HCT116 (cell line): ENCODE measurements around the gene FKBP7. TPM values are rescaled to one million over a fixed set of nuclear protein-coding genes. Genes with fewer than 3 reads are reported as not detected.

Source experiments
- ATAC-seq: fragments of 200-7000 bp; cut with Tn5 transposase; 2 replicates; pipeline ENCODE4 v1.9.1; 2020; ENCODE audit warnings: mild to moderate bottlenecking, moderate library complexity
- BruUV-seq: library from RNA; stranded (reverse); fragments of 400-500 nt; replicated peaks from 2 replicates; lab custom pipeline; 2021; lab: Mats Ljungman, UMichigan
- CTCF ChIA-PET: fragments of 300-600 bp; sonication (Branson Sonifier 250); formaldehyde crosslinking; loops from one replicate; lab custom pipeline; 2021; ENCODE audit warnings: antibody characterized with exemption; lab: Charles Lee
- POLR2A ChIA-PET: fragments of 300-600, 350-600 bp; sonication (Branson Sonifier 250); formaldehyde crosslinking; loops from one replicate; lab custom pipeline; 2021; ENCODE audit warnings: antibody characterized with exemption; lab: Charles Lee
- RAD21 ChIA-PET, 2 experiments: fragments of 300-600 bp; sonication (Branson Sonifier 250); formaldehyde crosslinking; loops; one replicate each; lab custom pipeline; 2023; ENCODE audit warnings: low total read pairs in 2 of 2; ENCODE audit not compliant: uncharacterized antibody in 2 of 2, unreplicated experiment in 2 of 2, low non-redundant PET in 1 of 2; lab: Charles Lee
- DNase-seq: peaks from one replicate; pipeline ENCODE4 v3.0.0-alpha.2; 2010; ENCODE audit warnings: low read depth, low spot score
- H2AFZ ChIP-seq: fragments of 200-600 bp; shearing (Covaris generic), sonication (generic); 2 replicates; pipeline ENCODE4 v1.6.1; 2017; ENCODE audit warnings: low read depth, mixed run types, mixed read lengths, antibody characterized with exemption, low read length; ENCODE audit not compliant: poor library complexity, severe bottlenecking
- H3K27ac ChIP-seq: 2 replicates; pipeline ENCODE4 v1.5.1; 2012; ENCODE audit warnings: low read depth, low read length
- H3K27me3 ChIP-seq: fragments of 200-600 bp; sonication (generic); 2 replicates; pipeline ENCODE4 v1.6.1; 2016; ENCODE audit warnings: mixed run types, low read length, mixed read lengths; ENCODE audit not compliant: insufficient read depth
- H3K36me3 ChIP-seq, 2 experiments: fragments of 200-500 bp in 1 of 2; fragments of 200-600 bp in 1 of 2; sonication (Bioruptor generic) in 1 of 2; sonication (generic) in 1 of 2; 2 replicates each; pipeline versions ENCODE4 v1.5.1 to v1.6.1; 2014 to 2016; ENCODE audit warnings: low read length in 2 of 2, inconsistent platforms in 1 of 2, mixed read lengths in 1 of 2, mixed run types in 1 of 2; ENCODE audit not compliant: insufficient read depth in 2 of 2, control insufficient read depth in 1 of 2
- H3K4me1 ChIP-seq, 2 experiments: fragments of 200-600 bp in 1 of 2; sonication (generic) in 1 of 2; 2 replicates each; pipeline versions ENCODE4 v1.5.1 to v1.6.1; 2012 to 2017; ENCODE audit warnings: low read length in 2 of 2, inconsistent platforms in 1 of 2, mild to moderate bottlenecking in 1 of 2, mixed read lengths in 1 of 2, mixed run types in 1 of 2, moderate library complexity in 1 of 2; ENCODE audit not compliant: insufficient read depth in 2 of 2, control insufficient read depth in 1 of 2
- H3K4me2 ChIP-seq: fragments of 200-600 bp; sonication (generic); 2 replicates; pipeline ENCODE4 v1.6.1; 2017; ENCODE audit warnings: mixed run types, low read length, mixed read lengths
- H3K4me3 ChIP-seq, 2 experiments: fragments of 200-600 bp in 1 of 2; sonication (generic) in 1 of 2; replicated peaks in 1 of 2; 2 replicates each; pipeline ENCODE4 v1.5.1; 2011 to 2016; ENCODE audit warnings: low read length in 2 of 2, control low read depth in 1 of 2, low read depth in 1 of 2, mild to moderate bottlenecking in 1 of 2, mixed read lengths in 1 of 2, mixed run types in 1 of 2
- H3K79me2 ChIP-seq: fragments of 200-600 bp; sonication (generic); 2 replicates; pipeline ENCODE4 v1.6.1; 2017; ENCODE audit warnings: mild to moderate bottlenecking, mixed run types, low read length, moderate library complexity, mixed read lengths; ENCODE audit not compliant: insufficient read depth
- H3K9ac ChIP-seq: fragments of 200-600 bp; sonication (generic); 2 replicates; pipeline ENCODE4 v1.6.1; 2016; ENCODE audit warnings: low read length, mixed read lengths
- H3K9me2 ChIP-seq: fragments of 200-600 bp; sonication (generic), shearing (Covaris generic); 2 replicates; pipeline ENCODE4 v1.6.1; 2017; ENCODE audit warnings: mixed run types, mild to moderate bottlenecking, moderate library complexity; ENCODE audit not compliant: insufficient read depth
- H3K9me3 ChIP-seq, 2 experiments: fragments of 200-500 bp in 1 of 2; fragments of 200-600 bp in 1 of 2; sonication (Bioruptor generic) in 1 of 2; sonication (generic) in 1 of 2; 2 replicates each; pipeline ENCODE4 v1.6.1; 2014 to 2017; ENCODE audit warnings: low read length in 2 of 2, mixed read lengths in 2 of 2, inconsistent platforms in 1 of 2, low read depth in 1 of 2, mild to moderate bottlenecking in 1 of 2, mixed run types in 1 of 2, moderate library complexity in 1 of 2; ENCODE audit not compliant: control insufficient read depth in 1 of 2, insufficient read depth in 1 of 2
- H4K20me1 ChIP-seq: fragments of 200-600 bp; sonication (generic), shearing (Covaris generic); 2 replicates; pipeline ENCODE4 v1.6.1; 2017; ENCODE audit warnings: mixed run types, mild to moderate bottlenecking, moderate library complexity; ENCODE audit not compliant: insufficient read depth
- CEBPB ChIP-seq: IDR thresholded peaks from 2 replicates; pipeline ENCODE4 v1.6.1; 2012; ENCODE audit warnings: low read depth
- EGR1 ChIP-seq: IDR thresholded peaks from 2 replicates; pipeline ENCODE4 v1.6.1; 2012; ENCODE audit warnings: low read depth
- ELF1 ChIP-seq: IDR thresholded peaks from 2 replicates; pipeline ENCODE4 v1.6.1; 2012; ENCODE audit warnings: low read depth, borderline replicate concordance
- EZH2 ChIP-seq: fragments of 200-600 bp; sonication (generic); IDR thresholded peaks from 2 replicates; pipeline ENCODE4 v1.6.1; 2017; ENCODE audit warnings: antibody characterized with exemption, mixed run types
- POLR2A ChIP-seq: IDR thresholded peaks from 2 replicates; pipeline ENCODE4 v1.7.0; 2011; ENCODE audit warnings: borderline replicate concordance; ENCODE audit not compliant: insufficient read depth, insufficient read length; ENCODE audit errors: extremely low read depth
- RAD21 ChIP-seq: IDR thresholded peaks from 2 replicates; pipeline ENCODE4 v1.6.1; 2012; ENCODE audit warnings: low read depth, mild to moderate bottlenecking
- SP1 ChIP-seq: IDR thresholded peaks from 2 replicates; pipeline ENCODE4 v1.6.1; 2012; ENCODE audit warnings: low read depth
- SRF ChIP-seq: IDR thresholded peaks from 2 replicates; pipeline ENCODE4 v1.6.1; 2012; ENCODE audit warnings: low read depth
- TCF7L2 ChIP-seq: IDR thresholded peaks from 2 replicates; pipeline ENCODE4 v1.7.0; 2011; ENCODE audit warnings: borderline replicate concordance, inconsistent platforms; ENCODE audit not compliant: insufficient read depth, insufficient read length; ENCODE audit errors: extremely low read depth
- YY1 ChIP-seq: IDR thresholded peaks from 2 replicates; pipeline ENCODE4 v1.6.1; 2011; ENCODE audit warnings: low read length, low read depth, moderate library complexity, mild to moderate bottlenecking; ENCODE audit not compliant: insufficient replicate concordance; ENCODE audit errors: extremely low read depth
- intact Hi-C: fragments of 100-400 bp; cut with micrococcal nuclease; formaldehyde crosslinking; loops from 2 replicates; pipeline ENCODE4 v1.10.0; 2022
- total RNA-seq: library from RNA; stranded (reverse); gene quantifications from one replicate; pipeline ENCODE4 v1.2.1, GENCODE V29; 2021; ENCODE audit not compliant: unreplicated experiment
- TF ChIP-seq, protein P1 (sequence below): IDR thresholded peaks from 2 replicates; pipeline ENCODE4 v1.6.1; 2012; ENCODE audit warnings: low read depth
- TF ChIP-seq, protein P2 (sequence below), 3 experiments: fragments of 200-600 bp in 1 of 3; sonication (generic) in 1 of 3; IDR thresholded peaks in 2 of 3; conservative IDR thresholded peaks in 1 of 3; 2 replicates each; pipeline ENCODE4 v1.5.1; 2012 to 2017; ENCODE audit warnings: low read depth in 2 of 3, low read length in 2 of 3, antibody characterized with exemption in 1 of 3, borderline replicate concordance in 1 of 3, control low read depth in 1 of 3, mild to moderate bottlenecking in 1 of 3, mixed read lengths in 1 of 3, mixed run types in 1 of 3, moderate library complexity in 1 of 3; ENCODE audit not compliant: insufficient read depth in 1 of 3
- TF ChIP-seq, protein P3 (sequence below): IDR thresholded peaks from 2 replicates; pipeline ENCODE4 v1.6.1; 2012
- TF ChIP-seq, protein P4 (sequence below): IDR thresholded peaks from 2 replicates; pipeline ENCODE4 v1.6.1; 2011; ENCODE audit warnings: mild to moderate bottlenecking, low read length, moderate library complexity; ENCODE audit not compliant: insufficient replicate concordance; ENCODE audit errors: extremely low read depth

FKBP7 gene
- total RNA-seq, 1 experiment from 2014 or later = 4.5 TPM

DNA sequence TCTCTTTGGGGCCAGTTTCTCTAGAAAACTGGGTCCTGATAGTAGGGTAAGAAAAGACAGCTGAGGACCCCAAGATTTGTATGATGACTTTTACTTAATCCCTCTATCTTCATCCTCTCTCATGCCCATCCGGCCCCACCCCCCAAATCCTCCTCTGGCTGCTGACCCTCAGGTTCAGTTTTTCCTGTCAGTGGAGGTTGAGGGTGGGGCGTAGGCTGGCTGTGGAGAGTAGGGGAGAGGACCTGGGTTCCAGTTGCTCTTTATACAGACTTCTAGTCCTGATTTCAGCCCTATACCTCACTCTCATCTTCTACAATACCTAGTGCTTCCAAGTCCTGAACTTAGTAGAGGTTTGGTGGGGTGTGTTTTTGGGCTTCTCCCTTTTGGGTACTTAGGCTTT, 30.2 kb upstream of the FKBP7 start:
- POLR2A ChIA-PET = no interaction called here
- CTCF ChIA-PET = no interaction called here
- no peak for ATAC-seq
- Histone ChIP-seq H3K9me3 (no peaks in the 10 kb centered on the region), H3K36me3 (peaks cover 0 to 5% of the 10 kb centered on the region in 2 experiments; a peak in 1 of 4 replicates), H2AFZ (no peak overlapping the region), H3K27me3 (no peaks in the 10 kb centered on the region), H3K27ac (no peak overlapping the region), H3K9ac (no peak overlapping the region), H3K4me1 (no peaks in the 10 kb centered on the region), H3K4me2 (no peak overlapping the region), H3K79me2 (no peaks in the 10 kb centered on the region), H3K9me2 (no peaks in the 10 kb centered on the region), H3K4me3 (no peak overlapping the region), H4K20me1 (no peaks in the 10 kb centered on the region)
- intact Hi-C loops = no loop called here
- no peak for TF ChIP-seq POLR2A
- TF ChIP-seq, protein P1, sequence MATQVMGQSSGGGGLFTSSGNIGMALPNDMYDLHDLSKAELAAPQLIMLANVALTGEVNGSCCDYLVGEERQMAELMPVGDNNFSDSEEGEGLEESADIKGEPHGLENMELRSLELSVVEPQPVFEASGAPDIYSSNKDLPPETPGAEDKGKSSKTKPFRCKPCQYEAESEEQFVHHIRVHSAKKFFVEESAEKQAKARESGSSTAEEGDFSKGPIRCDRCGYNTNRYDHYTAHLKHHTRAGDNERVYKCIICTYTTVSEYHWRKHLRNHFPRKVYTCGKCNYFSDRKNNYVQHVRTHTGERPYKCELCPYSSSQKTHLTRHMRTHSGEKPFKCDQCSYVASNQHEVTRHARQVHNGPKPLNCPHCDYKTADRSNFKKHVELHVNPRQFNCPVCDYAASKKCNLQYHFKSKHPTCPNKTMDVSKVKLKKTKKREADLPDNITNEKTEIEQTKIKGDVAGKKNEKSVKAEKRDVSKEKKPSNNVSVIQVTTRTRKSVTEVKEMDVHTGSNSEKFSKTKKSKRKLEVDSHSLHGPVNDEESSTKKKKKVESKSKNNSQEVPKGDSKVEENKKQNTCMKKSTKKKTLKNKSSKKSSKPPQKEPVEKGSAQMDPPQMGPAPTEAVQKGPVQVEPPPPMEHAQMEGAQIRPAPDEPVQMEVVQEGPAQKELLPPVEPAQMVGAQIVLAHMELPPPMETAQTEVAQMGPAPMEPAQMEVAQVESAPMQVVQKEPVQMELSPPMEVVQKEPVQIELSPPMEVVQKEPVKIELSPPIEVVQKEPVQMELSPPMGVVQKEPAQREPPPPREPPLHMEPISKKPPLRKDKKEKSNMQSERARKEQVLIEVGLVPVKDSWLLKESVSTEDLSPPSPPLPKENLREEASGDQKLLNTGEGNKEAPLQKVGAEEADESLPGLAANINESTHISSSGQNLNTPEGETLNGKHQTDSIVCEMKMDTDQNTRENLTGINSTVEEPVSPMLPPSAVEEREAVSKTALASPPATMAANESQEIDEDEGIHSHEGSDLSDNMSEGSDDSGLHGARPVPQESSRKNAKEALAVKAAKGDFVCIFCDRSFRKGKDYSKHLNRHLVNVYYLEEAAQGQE = no peak
- no peak for TF ChIP-seq TCF7L2
- no peak for TF ChIP-seq EGR1
- TF ChIP-seq, protein P2, sequence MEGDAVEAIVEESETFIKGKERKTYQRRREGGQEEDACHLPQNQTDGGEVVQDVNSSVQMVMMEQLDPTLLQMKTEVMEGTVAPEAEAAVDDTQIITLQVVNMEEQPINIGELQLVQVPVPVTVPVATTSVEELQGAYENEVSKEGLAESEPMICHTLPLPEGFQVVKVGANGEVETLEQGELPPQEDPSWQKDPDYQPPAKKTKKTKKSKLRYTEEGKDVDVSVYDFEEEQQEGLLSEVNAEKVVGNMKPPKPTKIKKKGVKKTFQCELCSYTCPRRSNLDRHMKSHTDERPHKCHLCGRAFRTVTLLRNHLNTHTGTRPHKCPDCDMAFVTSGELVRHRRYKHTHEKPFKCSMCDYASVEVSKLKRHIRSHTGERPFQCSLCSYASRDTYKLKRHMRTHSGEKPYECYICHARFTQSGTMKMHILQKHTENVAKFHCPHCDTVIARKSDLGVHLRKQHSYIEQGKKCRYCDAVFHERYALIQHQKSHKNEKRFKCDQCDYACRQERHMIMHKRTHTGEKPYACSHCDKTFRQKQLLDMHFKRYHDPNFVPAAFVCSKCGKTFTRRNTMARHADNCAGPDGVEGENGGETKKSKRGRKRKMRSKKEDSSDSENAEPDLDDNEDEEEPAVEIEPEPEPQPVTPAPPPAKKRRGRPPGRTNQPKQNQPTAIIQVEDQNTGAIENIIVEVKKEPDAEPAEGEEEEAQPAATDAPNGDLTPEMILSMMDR (IDR thresholded peaks at IDR 0.05 in 2 of 3, conservative IDR thresholded peaks at IDR 0.05 in 1 of 3; ENCODE audit: borderline replicate concordance in 1 of 3, insufficient read depth in 1 of 3, low read depth in 2 of 3, low read length in 2 of 3) = no peak
- TF ChIP-seq EZH2 = no peak
- TF ChIP-seq, protein P3, sequence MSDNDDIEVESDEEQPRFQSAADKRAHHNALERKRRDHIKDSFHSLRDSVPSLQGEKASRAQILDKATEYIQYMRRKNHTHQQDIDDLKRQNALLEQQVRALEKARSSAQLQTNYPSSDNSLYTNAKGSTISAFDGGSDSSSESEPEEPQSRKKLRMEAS = no peak
- no peak for TF ChIP-seq ELF1
- TF ChIP-seq YY1 = no peak
- no peak for TF ChIP-seq RAD21
- no peak for TF ChIP-seq SRF
- no peak for TF ChIP-seq CEBPB
- no peak for TF ChIP-seq SP1
- TF ChIP-seq, protein P4, sequence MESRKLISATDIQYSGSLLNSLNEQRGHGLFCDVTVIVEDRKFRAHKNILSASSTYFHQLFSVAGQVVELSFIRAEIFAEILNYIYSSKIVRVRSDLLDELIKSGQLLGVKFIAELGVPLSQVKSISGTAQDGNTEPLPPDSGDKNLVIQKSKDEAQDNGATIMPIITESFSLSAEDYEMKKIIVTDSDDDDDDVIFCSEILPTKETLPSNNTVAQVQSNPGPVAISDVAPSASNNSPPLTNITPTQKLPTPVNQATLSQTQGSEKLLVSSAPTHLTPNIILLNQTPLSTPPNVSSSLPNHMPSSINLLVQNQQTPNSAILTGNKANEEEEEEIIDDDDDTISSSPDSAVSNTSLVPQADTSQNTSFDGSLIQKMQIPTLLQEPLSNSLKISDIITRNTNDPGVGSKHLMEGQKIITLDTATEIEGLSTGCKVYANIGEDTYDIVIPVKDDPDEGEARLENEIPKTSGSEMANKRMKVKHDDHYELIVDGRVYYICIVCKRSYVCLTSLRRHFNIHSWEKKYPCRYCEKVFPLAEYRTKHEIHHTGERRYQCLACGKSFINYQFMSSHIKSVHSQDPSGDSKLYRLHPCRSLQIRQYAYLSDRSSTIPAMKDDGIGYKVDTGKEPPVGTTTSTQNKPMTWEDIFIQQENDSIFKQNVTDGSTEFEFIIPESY = no peak
- RAD21 ChIA-PET = no interaction called here
- DNase-seq = no peak
- BruUV-seq = no TSS peak
